GM19328 (cell line): ENCODE data around the gene ABCA13.
A peak's percentile ranks its signal among the peaks of the same experiment; 100 is the strongest.

ENCODE experiments used
- ATAC-seq: cut with Tn5 transposase; IDR thresholded peaks from one replicate; pipeline ENCODE4 v1.9.1; 2021; ENCODE audit warnings: mild to moderate bottlenecking, moderate library complexity; ENCODE audit not compliant: unreplicated experiment

Gene ABCA13

DNA sequence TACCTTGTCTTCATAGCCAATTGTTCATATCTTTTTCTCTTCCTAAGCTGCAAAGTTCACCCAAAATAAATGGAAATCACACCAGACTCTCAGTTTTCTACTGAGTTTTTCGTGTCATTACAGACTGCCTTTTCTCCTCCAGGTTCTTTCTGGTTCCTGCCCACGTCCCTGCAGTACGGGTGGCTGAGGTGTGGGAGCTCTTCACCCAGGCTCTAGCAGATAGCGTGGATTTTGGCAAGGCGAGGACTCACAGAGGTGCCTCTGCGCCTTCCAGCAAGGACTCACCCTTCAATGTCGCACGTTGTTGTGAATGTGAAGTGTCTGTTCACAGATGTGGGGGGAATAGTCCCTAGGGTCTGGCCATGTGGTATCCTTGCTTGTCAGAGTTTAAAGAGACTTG lies 71.6 kb downstream of the ABCA13 start:
- ATAC-seq: no peak

DNA sequence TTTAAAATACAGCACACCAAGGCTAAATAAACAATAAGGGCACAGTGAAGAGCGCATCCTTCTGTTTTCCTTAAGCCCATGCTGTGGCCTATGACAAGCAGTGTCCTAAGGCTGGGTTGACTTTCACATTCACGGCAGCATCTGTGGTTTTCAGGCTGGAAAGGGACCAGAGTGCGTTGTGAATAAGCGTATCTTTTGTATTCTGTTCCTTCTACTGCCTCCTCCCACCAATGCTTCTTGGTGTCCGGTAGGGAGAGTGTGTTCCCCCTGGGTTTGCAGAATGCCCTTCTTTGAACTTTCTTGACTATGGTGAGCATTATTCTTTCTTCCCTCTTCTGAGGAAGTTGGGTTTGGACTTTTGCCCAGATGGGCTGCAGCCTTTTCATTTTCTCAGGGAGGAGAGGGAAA lies 73.6 kb downstream of the ABCA13 start:
- ATAC-seq: no peak

GRCh38 chr7:48245751-48246472 lies 74.7 kb downstream of the ABCA13 start:
- ATAC-seq: peak; percentile 51

- ATAC-seq: no peak
These were observed 77.9 kb downstream of the ABCA13 start for GRCh38 chr7:48249166-48249565.

DNA sequence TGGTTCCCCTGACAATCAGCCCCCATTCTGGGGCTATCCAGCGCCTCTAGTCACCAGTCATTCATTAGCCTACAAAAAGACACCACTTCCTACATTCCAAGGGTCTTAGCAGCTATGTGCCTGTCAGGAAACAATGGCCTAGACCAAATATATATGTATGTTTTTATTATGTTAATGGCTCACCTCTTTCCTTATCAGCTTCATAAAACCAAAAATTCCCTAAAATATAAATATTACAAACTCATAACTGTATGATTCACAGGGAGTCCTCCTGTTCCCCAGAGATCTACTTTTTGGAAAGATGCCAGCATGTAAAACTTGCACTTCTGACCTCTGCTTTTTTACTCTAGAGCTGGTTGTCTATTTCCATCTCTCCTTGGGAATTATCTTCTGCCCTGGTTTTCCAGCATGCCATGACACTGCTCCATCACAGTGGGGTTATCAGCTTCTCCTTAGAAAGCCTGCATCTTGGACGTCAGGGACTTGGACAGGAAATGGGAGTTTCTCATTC lies 79.2 kb downstream of the ABCA13 start:
- ATAC-seq: no peak

GRCh38 chr7:48251766-48252165 lies 80.5 kb downstream of the ABCA13 start:
- peak; percentile 78 for ATAC-seq

DNA sequence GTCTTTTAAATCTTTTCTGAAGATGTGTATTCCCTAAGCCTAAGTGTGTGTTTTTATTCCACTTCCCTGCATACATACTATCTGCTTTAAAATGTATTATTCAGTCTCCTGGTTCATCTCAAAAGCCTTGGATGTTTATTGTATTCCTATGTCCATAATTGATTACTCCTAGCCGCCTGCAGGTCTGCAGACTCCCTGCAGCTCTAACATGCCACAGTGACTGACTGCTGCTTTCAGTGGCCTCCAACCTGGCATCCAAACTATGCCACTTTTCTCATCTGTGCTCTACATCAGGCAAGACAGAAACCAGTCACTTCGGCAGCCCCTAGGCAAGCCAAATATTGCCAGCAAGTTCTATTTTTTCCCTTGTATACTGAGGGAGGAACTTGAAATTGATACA lies 81.7 kb downstream of the ABCA13 start:
- ATAC-seq: no peak

DNA sequence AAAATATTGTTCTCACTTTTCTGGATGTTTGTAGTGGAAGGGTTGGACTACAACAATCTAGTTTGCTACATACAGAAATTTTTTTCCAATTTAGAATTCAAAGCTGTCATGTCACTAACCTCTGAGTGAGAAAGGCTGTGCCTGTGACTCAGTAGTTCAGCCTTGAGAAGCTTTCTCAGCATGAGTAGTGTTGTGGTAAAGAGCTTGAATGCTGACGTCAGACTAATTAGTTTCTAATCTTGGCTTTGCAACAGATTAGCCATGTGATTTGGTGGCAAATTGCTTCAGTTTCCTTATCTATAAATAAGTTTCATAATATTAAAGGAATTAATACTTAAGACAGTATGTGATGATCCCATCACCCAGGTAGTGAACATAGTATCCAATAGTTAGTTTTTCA lies 83.8 kb downstream of the ABCA13 start:
- no peak for ATAC-seq

DNA sequence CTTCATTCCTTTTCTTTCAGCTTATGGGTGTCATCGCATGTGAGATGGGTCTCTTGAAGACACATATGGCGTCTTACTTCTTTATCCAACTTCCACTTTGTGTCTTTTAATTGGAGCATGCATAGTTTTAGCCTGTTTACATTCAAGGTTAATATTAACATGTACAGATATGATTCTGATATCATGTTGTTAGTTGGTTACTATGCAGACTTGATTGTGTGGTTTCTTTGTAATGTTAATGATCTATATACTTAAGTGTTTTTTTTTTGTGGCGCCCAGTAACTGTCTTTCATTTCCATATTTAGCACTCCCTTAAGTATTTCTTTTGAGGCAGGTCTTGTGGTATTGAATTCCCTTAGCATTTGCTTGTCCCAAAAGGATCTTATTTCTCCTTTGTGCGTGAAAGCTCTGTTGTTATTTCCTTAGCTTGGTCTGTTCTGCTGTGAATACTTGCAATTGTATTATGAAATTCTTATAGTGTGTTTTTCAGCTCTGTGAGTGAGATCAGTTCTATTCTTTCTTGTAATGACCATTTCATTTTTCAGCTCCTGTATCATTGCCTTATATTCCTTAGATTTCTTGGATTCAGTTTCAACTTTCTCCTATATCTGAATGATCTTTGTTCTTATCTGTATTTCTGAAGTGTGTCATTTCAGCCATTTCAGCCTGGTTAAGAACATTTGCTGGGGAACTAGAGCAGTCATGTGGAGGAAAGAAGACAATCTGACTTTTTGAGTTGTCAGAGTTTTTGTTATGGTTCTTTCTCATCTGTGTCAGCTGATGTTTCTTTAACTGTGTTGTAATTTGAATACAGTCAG lies 88.4 kb downstream of the ABCA13 start:
- no peak for ATAC-seq

- no peak for ATAC-seq
These were observed 90.4 kb downstream of the ABCA13 start for GRCh38 chr7:48261696-48262095.

DNA sequence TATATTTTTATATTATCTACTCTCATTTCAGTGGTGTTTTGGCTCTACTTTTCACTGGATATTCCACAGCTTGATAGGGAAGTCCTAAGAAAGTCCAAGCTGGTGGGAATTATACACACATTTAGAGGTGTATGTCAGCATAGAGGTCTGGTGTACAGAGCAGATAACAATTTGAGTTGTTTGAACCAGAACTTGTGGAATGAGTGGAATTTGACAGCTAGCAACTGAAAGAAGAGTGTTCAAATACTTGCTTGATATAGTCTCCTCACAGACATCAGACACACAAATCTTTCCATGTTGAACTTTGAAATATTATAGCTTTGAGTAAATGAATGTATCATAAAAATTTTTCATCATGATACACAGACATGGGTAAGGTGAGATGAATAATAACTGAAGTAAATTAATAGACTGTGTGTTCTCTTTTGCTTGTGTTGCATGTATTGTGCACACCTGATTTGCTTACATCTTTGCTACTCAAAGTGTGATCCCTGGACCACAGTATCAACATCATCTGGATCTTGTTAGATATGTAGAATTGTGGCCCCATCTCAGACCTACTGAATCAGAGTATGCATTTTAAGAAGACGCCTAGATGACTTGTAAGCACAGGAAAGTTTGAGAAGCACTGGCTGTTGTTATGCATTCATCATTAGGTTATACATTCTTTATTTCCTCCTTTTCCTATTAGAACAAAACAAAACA lies 91.5 kb downstream of the ABCA13 start:
- no peak for ATAC-seq

- no peak for ATAC-seq
These were observed 92.0 kb downstream of the ABCA13 start for GRCh38 chr7:48263311-48263650.

DNA sequence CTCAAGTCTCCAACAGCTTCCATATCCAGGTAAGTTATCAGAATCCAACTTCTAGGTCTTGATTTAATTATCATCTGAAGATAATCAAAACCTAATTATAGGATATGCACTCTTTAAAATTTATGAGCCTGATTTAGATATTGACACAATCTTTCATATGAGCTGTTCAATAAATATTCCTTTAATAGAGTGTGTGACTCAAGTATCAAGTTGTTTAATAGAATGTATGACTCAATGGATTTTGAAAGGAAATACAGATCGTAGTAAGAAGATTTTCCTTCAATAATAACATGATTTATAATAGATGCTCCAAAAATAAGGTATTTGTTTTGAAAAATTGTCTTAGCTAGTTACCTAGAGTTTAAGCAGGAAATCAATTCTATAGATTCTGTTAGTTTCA lies 97.8 kb downstream of the ABCA13 start:
- no peak for ATAC-seq

GRCh38 chr7:48274662-48275061 lies 103.4 kb downstream of the ABCA13 start:
- ATAC-seq: no peak

GRCh38 chr7:48279420-48279819 lies 108.2 kb downstream of the ABCA13 start:
- no peak for ATAC-seq

GRCh38 chr7:48280100-48280499 lies 108.8 kb downstream of the ABCA13 start:
- ATAC-seq: no peak

GRCh38 chr7:48285373-48285772 lies 114.1 kb downstream of the ABCA13 start:
- ATAC-seq: no peak

GRCh38 chr7:48286836-48287235 lies 115.6 kb downstream of the ABCA13 start:
- no peak for ATAC-seq

DNA sequence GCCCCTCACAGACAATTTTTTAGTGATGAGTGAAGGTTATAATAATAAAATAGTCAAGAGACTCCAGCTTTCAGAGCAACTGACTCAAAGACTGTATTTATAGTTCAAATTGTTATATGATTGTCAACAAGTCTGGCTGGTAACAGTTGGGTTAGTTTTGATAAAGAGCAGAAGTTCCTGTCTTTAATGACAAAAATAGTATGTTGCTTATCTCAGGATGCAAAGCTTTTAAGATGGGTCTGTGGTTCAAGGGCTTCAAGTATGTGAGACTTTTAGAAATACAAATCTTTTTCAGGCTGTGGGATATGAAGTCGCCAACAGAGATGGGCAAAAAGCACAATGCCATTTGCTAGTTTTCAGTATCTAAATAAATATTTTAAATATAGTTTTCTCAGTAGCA lies 118.4 kb downstream of the ABCA13 start:
- no peak for ATAC-seq

DNA sequence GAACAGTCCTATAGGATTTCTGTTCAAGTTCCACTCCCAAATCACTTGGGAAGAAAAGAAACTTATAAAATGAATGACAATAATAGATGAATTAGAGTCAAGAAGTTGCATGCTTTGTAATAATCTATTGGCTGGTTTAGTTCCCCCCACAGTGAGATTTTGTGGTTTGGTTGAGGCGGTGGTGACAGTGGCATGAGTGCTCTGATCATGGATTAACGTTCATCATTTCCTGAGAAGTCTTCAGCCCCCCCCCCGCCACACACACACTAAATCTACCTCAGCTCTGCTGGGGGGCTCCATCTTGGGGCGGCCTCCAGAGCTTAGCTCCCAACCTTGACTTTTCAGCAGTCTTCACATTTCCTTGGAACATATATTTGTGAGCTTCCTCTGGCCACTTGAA lies 121.7 kb downstream of the ABCA13 start:
- ATAC-seq: no peak

DNA sequence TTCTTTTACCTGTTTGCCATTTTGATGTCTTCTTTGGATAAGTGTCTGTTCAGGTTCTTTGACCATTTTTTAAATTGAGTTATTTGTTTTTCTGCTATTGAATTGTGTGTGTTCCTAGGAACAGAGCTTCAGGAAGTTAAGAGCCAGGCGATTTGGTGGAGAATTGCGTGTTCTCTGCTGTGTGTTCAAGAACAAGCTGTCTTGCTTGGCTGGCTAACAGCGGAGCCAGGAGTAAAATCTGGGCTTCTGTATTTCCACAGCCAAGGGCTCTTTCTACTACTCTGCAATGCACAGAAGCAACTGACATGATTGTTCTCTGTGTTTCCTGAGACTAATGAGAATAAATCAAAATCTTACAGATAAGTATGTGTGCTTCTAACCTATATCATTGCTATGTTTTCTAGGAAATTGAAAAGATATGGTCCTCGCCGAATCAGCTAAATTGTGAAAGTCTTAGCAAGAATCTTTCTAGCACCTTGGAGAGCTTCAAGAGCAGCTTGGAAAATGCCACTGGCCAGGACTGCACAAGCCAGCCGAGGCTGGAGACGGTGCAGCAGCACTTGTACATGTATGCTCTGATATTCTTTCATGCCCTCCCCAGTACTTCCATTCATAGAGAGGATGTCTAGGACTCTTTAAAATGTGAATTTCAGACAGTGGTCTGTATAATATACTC lies 124.2 kb downstream of the ABCA13 start:
- no peak for ATAC-seq
